ENCODE results near the gene TMEM247.

Gene TMEM247

DNA sequence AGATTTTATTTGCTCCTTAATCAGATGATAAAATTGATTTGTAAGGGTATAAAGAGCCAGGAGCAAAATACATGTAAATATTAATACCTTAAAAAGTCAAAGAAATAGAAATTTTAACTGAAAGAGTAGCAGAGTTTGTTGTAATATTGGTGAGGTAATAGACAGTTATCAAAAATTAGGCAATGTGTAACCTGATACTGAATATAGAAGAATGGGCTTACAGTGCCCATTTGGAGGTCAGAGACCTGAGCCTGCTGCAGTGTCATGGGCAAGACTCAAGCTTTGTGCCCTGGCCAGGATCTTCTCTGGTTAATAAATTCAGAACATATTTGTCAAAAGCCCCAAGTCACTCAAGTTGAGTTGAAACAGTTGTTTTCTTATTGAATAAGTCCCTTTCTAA lies 29.7 kb upstream of the TMEM247 start:
- TF ChIP-seq, protein P1, sequence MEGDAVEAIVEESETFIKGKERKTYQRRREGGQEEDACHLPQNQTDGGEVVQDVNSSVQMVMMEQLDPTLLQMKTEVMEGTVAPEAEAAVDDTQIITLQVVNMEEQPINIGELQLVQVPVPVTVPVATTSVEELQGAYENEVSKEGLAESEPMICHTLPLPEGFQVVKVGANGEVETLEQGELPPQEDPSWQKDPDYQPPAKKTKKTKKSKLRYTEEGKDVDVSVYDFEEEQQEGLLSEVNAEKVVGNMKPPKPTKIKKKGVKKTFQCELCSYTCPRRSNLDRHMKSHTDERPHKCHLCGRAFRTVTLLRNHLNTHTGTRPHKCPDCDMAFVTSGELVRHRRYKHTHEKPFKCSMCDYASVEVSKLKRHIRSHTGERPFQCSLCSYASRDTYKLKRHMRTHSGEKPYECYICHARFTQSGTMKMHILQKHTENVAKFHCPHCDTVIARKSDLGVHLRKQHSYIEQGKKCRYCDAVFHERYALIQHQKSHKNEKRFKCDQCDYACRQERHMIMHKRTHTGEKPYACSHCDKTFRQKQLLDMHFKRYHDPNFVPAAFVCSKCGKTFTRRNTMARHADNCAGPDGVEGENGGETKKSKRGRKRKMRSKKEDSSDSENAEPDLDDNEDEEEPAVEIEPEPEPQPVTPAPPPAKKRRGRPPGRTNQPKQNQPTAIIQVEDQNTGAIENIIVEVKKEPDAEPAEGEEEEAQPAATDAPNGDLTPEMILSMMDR (IDR thresholded peaks at IDR 0.05; ENCODE audit: extremely low read depth, insufficient read depth, missing control alignments), result no peak
- no peak for DNase-seq (ENCODE audit: low spot score)
- in situ Hi-C loops (cut with MboI; ENCODE audit: low pct_unique_long_range_greater_than_20kb, low sequenced_read_pairs, unreplicated experiment), result no loop called here

GRCh38 chr2:46451131-46451711 lies 28.1 kb upstream of the TMEM247 start:
- in situ Hi-C loops (cut with MboI; ENCODE audit: low pct_unique_long_range_greater_than_20kb, low sequenced_read_pairs, unreplicated experiment), result no loop called here
- TF ChIP-seq, protein P1 (IDR thresholded peaks at IDR 0.05; ENCODE audit: extremely low read depth, insufficient read depth, missing control alignments), result no peak
- no peak for DNase-seq (ENCODE audit: low spot score)

DNA sequence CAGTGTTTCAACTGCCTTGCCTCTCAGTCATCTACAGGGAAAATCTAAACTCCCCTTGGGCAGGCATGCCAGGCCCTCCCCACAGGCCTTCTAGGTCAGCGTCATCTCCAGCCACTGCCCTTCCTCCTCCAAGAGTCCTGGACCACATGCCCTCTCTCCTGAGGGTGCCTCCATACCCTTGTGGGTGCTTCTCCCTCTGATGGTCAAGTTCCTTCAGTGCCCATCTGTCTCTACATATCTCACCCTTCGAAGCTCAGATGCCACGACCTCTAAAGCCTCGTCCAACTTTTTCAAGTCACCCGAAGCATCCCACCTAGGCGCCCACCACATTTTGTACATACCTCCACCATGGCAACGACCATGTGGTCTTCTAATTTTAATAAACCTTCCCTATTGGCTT lies 22.6 kb upstream of the TMEM247 start:
- DNase-seq (ENCODE audit: low spot score), result no peak
- in situ Hi-C loops (cut with MboI; ENCODE audit: low pct_unique_long_range_greater_than_20kb, low sequenced_read_pairs, unreplicated experiment), result no loop called here
- TF ChIP-seq, protein P1 (IDR thresholded peaks at IDR 0.05; ENCODE audit: extremely low read depth, insufficient read depth, missing control alignments), result no peak

- in situ Hi-C loops (cut with MboI; ENCODE audit: low pct_unique_long_range_greater_than_20kb, low sequenced_read_pairs, unreplicated experiment), result no loop called here
Observed at GRCh38 chr2:46458763-46459500, 20.4 kb upstream of the TMEM247 start.

DNA sequence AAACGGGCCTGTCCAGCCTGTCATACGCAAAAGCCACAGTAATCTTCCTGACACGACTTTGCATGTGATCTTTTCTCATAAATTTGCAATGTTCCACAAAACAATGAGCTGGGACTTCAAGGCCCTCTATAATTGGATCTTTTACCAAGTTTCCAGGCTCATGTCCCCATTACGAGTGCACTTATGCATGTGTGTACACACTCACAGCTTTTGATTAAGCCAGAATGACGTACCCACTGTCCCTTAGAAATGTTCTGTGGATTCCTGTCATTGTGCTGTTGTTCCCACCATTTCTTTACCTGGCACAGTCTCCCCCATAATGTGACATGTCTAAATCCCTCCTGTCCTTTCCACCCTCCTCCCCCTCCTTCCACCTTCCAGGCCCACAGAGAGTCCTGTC lies 19.7 kb upstream of the TMEM247 start:
- TF ChIP-seq, protein P1 (IDR thresholded peaks at IDR 0.05; ENCODE audit: extremely low read depth, insufficient read depth, missing control alignments), result no peak
- DNase-seq (ENCODE audit: low spot score), result no peak
- in situ Hi-C loops (cut with MboI; ENCODE audit: low pct_unique_long_range_greater_than_20kb, low sequenced_read_pairs, unreplicated experiment), result no loop called here

More at GRCh38 chr2:46458763-46459500, 20.4 kb upstream of the TMEM247 start:
- DNase-seq (ENCODE audit: low spot score), result no peak
- TF ChIP-seq, protein P1 (IDR thresholded peaks at IDR 0.05; ENCODE audit: extremely low read depth, insufficient read depth, missing control alignments), result no peak

DNA sequence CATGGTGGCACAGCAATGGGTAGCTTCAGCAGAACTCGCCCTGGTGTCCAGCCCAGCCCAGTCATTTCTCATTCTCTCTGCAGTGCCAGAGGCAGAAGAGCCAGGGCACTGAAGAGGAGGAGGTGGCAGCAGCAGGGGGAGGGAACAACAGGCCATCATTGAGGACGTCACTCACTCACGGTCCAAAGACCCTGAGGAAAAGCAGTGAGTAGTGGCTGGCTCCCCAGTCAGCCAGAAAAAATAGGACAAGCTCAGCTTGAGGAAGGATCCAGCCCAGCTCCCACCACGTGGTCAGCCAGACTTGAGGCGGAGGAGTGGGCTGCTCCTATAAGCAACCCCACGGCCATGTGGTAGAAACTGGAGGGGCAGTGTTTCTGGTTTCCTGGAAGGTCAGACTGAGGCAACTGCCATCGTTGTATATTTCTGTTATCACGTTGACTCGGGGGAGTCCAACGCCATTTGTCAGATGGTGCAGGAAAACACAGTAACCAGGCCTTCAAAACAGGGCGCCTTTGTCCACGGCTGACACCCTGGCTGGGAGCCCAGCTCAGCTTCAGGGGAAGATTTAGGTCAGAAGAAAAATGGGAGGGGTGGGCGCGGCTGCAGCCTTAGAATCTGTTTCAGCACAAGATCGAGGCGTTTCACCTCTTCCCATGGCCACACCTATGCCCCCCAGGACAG lies 19.0 kb upstream of the TMEM247 start:
- TF ChIP-seq, protein P1 (IDR thresholded peaks at IDR 0.05; ENCODE audit: extremely low read depth, insufficient read depth, missing control alignments), result no peak
- no peak for DNase-seq (ENCODE audit: low spot score)
- in situ Hi-C loops (cut with MboI; ENCODE audit: low pct_unique_long_range_greater_than_20kb, low sequenced_read_pairs, unreplicated experiment), result no loop called here
